B cell (primary cell): ENCODE data around the gene TMEM131L.

Source experiments
- EZH2 ChIP-seq: IDR thresholded peaks from 2 replicates; pipeline ENCODE4 v1.6.1; 2012; ENCODE audit warnings: borderline replicate concordance, low read depth, mild to moderate bottlenecking, moderate library complexity, low read length; ENCODE audit not compliant: insufficient read depth, poor library complexity, severe bottlenecking
- TF ChIP-seq, protein P1 (sequence below): fragments of 200-600 bp; IDR thresholded peaks from one replicate; pipeline ENCODE4 v1.8.0; 2022; ENCODE audit warnings: antibody characterized with exemption, mild to moderate bottlenecking

DNA sequence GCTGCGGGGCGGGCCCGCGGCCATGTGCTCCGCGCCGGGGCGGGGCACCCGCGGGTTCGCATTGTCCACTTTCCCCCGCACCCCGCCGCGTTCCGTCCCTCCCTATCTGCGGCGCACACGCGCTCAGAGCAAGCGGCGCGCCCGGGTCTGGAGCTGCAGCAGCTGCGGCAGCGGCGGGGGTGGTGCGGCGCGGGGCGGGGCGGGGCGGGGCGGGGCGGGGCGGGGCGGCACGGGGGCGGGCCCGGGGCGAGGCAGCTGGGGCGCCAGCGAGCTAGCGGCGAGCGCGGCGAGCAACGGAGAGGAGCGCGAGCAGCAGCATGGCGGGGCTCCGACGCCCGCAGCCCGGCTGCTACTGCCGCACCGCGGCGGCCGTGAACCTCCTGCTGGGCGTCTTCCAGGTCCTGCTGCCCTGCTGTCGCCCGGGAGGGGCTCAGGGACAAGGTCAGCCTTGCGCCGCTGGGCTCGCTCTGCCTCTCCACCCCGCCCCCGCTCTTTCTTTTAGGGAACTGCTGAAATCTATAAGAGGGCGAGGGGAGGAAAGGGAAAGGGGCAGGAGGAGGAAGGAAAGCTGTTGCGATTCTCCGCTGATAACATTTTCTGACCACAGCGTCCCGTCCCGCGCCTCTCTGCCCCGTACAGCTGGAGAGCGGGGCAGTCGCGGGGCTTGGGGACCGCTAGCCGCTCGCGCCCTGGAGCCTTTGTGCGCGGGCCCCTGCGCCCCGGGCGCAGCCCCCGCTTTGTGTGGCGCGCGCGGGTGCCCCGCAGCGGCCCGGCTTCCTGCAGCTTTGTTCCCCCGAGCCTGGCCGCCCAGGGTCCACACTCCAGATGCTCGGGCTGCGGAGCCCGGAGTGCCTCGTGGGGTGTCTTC, at the start of gene TMEM131L:
- no peak for TF ChIP-seq EZH2
- TF ChIP-seq, protein P1, sequence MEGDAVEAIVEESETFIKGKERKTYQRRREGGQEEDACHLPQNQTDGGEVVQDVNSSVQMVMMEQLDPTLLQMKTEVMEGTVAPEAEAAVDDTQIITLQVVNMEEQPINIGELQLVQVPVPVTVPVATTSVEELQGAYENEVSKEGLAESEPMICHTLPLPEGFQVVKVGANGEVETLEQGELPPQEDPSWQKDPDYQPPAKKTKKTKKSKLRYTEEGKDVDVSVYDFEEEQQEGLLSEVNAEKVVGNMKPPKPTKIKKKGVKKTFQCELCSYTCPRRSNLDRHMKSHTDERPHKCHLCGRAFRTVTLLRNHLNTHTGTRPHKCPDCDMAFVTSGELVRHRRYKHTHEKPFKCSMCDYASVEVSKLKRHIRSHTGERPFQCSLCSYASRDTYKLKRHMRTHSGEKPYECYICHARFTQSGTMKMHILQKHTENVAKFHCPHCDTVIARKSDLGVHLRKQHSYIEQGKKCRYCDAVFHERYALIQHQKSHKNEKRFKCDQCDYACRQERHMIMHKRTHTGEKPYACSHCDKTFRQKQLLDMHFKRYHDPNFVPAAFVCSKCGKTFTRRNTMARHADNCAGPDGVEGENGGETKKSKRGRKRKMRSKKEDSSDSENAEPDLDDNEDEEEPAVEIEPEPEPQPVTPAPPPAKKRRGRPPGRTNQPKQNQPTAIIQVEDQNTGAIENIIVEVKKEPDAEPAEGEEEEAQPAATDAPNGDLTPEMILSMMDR, result peak; percentile 17
